SK-N-MC (cell line): ENCODE data around the gene PPP2R2B.

ENCODE experiments used
- DNase-seq: peaks from one replicate; pipeline ENCODE4 v3.0.0-alpha.2; 2011; ENCODE audit warnings: low read depth, low spot score
- H3K27ac ChIP-seq: fragments of 200-600 bp; sonication (generic); 2 replicates; pipeline ENCODE4 v1.5.1; 2016; ENCODE audit warnings: mixed run types
- H3K36me3 ChIP-seq: fragments of 200-600 bp; sonication (generic); 2 replicates; pipeline ENCODE4 v1.6.1; 2017; ENCODE audit warnings: antibody characterized with exemption, low read length, mixed read lengths; ENCODE audit not compliant: insufficient read depth
- H3K4me3 ChIP-seq: fragments of 200-600 bp; sonication (generic); 2 replicates; pipeline ENCODE4 v1.5.1; 2016
- H3K9ac ChIP-seq: fragments of 200-600 bp; sonication (generic); 2 replicates; pipeline ENCODE4 v1.8.0; 2017; ENCODE audit warnings: mixed run types, mixed read lengths; ENCODE audit not compliant: insufficient read length
- H3K9me3 ChIP-seq: fragments of 200-600 bp; sonication (generic); 2 replicates; pipeline ENCODE4 v1.6.1; 2017; ENCODE audit warnings: low read depth, mild to moderate bottlenecking, antibody characterized with exemption, low read length, moderate library complexity, mixed read lengths
- EZH2 ChIP-seq: fragments of 200-600 bp; sonication (generic); IDR thresholded peaks from one replicate; pipeline ENCODE4 v1.6.1; 2017; ENCODE audit warnings: antibody characterized with exemption
- FOXP2 ChIP-seq: optimal IDR thresholded peaks from 2 replicates; pipeline ENCODE3; 2011; ENCODE audit warnings: mild to moderate bottlenecking, moderate library complexity; ENCODE audit not compliant: insufficient read depth; ENCODE audit errors: extremely low read length, control extremely low read depth
- POLR2AphosphoS5 ChIP-seq: IDR thresholded peaks from 2 replicates; pipeline ENCODE4 v1.6.1; 2012; ENCODE audit warnings: mild to moderate bottlenecking, low read depth, low read length, borderline replicate concordance

Gene PPP2R2B

DNA sequence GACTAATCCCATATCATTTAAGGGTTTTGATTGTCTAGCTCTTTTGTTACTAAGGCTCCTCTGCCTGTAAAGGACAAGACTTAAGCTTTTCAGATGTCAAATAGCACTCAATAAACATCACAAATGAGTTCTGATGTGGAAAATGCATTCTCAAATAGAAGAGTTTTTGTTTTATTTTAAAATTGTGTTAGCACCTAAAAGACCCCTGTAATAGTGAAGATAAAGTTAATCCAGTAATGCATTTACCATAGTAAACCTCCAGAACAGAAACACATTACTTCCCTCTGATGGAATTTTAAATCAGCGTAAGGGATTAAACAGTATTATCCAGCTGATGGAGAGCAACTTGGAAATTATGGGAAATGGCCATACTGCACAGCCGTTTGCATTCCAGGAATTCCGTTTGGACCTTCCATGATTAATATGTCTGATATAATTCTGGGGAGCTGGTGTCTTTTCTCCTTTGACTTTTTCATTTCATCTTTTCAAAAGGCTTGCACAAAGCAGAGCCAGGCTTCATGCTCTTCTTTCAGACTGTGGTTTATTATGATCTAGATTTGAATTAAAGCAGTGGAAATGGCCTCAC, 105.6 kb downstream of the PPP2R2B start:
- H3K4me3 ChIP-seq, result no peak overlapping the region
- no peaks in the 10 kb centered on the region for H3K36me3 ChIP-seq
- H3K9me3 ChIP-seq, result no peaks in the 10 kb centered on the region
- H3K27ac ChIP-seq, result no peak overlapping the region
- H3K9ac ChIP-seq, result no peak overlapping the region
- DNase-seq, result no peak
- TF ChIP-seq FOXP2 (no peak), POLR2AphosphoS5 (no peak), EZH2 (no peak)

DNA sequence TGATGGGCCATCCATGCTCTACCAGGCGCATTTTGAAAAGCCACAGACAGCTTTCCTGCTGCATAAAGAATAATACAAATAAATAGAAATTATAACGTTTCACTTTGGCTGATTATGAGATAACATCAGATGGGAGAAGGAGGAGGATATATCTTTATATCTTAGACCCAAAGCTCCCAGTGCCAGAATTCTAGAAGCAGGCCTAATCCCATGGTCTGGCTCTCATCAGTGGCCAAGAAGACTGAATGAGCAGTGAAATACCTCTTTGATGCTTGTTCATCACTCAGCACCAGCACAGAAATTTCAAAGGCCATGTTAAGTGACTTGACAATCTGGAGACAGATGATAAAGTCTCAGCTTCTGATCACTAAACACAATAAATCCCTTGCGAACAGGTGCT, 107.6 kb downstream of the PPP2R2B start:
- H3K4me3 ChIP-seq, result no peak overlapping the region
- no peaks in the 10 kb centered on the region for H3K36me3 ChIP-seq
- no peak for DNase-seq
- no peaks in the 10 kb centered on the region for H3K9me3 ChIP-seq
- no peak for TF ChIP-seq EZH2
- no peak for TF ChIP-seq POLR2AphosphoS5
- TF ChIP-seq FOXP2, result no peak
- H3K9ac ChIP-seq, result no peak overlapping the region
- no peak overlapping the region for H3K27ac ChIP-seq

DNA sequence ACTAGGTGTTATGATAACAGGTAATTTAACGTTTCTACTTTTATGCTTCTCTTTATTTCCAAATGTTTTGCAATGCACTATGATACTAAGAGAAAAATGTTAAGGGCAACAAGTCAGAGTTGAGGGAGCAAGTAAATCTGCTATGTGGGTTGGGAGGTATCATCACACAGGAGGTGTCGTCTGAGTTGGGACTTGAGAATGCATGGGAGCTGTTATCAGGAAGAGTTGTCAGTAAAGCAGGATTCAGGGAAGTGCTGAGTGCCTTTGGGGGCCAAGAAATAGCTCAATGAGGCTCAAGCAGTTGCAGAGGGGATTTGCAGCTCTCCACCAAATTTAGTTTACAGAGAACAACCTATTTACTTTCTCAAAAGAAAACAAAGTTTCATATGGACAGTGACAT, 108.0 kb downstream of the PPP2R2B start:
- Histone ChIP-seq H3K4me3 (no peak overlapping the region), H3K9ac (no peak overlapping the region), H3K27ac (no peak overlapping the region), H3K9me3 (no peaks in the 10 kb centered on the region), H3K36me3 (no peaks in the 10 kb centered on the region)
- no peak for DNase-seq
- TF ChIP-seq POLR2AphosphoS5 (no peak), FOXP2 (no peak), EZH2 (no peak)

DNA sequence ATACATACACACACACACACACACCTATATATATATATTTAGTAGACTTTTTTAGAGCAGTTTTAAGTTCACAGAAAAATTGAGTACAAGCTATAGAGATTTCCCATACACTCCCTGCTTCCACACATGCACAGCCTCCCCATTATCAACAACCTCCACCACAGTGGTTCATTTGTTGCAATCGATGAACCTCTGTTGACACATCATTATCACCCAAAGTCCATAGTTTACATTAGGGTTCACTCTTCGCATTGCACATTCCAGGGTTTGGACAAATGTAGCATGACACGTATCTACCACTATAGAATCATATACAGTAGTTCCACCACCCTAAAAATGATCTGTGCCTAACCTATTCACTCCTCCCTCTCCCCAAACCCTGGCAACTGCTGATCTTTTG, 111.0 kb downstream of the PPP2R2B start:
- Histone ChIP-seq H3K4me3 (no peak overlapping the region), H3K9ac (no peak overlapping the region), H3K27ac (no peak overlapping the region), H3K9me3 (no peaks in the 10 kb centered on the region), H3K36me3 (no peaks in the 10 kb centered on the region)
- DNase-seq, result no peak
- TF ChIP-seq POLR2AphosphoS5 (no peak), EZH2 (no peak), FOXP2 (no peak)

DNA sequence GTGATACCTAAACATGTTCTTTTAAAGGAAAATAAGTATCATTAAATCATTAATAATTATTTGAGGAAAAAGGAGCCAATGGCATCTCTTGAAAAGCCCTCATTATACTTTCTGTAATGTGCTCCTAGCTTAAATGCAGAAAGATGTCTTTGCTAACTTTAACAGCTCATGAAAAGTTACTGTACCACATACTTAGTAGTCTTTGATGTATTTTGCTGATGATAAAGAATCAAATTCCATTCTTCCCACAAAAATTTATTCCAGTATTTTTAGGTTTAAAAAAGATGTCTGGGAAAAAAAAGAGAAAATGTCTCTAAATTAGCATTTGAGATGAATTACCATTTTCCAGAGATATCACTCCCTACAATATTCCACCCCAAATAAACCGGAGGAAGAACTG, 112.5 kb downstream of the PPP2R2B start:
- no peak for TF ChIP-seq POLR2AphosphoS5
- TF ChIP-seq EZH2, result no peak
- no peak for TF ChIP-seq FOXP2
- H3K4me3 ChIP-seq, result no peak overlapping the region
- H3K9me3 ChIP-seq, result no peaks in the 10 kb centered on the region
- no peak overlapping the region for H3K27ac ChIP-seq
- no peak overlapping the region for H3K9ac ChIP-seq
- no peaks in the 10 kb centered on the region for H3K36me3 ChIP-seq
- no peak for DNase-seq

DNA sequence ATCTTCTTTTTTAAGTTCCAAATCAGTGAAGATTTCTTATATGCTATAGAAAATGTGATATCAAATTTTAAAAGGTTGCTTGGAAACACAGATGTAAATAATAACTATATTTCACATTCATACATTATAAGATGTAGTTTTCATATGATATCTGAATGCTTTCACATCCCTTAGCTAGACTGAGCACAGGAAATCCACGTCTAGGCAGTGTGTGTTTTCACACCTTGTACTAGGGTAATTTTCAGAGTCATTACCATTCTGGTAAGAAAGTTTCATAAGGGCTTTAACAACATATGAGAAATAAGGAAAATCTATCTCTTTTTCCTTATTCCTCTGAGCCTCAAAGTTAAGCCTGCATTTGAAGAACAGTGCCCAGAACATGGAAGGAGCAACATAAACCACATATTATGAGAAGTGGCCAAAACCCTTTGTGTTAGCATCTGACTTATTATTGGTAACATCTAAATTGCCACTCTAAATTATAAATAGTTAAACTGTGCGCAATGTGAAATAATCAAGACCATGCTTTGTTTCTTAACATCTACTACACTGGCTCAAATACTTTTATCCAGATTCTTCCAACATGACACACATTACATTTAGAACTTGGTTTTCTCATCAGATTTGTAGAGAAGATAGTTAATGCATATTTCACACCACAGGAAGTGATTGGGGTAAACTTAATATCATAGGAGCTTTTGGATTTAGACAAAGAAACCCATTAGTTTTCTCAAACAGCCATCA, 113.3 kb downstream of the PPP2R2B start:
- no peak overlapping the region for H3K9ac ChIP-seq
- H3K9me3 ChIP-seq, result no peaks in the 10 kb centered on the region
- no peak overlapping the region for H3K4me3 ChIP-seq
- TF ChIP-seq FOXP2, result no peak
- no peaks in the 10 kb centered on the region for H3K36me3 ChIP-seq
- no peak overlapping the region for H3K27ac ChIP-seq
- DNase-seq, result no peak

DNA sequence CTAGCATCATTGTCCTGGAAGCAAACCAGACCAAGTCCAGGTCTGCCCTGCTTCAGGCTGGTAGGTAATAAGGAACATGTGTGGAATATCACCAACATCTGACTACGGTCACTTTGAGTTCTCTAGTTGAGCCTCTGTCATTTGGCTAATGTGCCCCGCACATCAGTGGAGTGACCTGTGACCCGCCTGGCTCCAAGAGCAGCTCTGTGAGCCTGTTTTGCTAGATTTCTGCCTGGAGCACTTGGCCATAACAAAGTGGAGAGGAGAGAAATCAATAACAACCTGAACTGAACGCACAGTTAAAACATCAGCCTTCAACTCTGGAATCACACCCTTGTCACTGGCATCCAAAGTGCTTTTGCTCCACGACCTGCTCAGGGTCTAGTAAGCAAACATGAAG, 115.7 kb downstream of the PPP2R2B start:
- H3K4me3 ChIP-seq, result no peak overlapping the region
- TF ChIP-seq POLR2AphosphoS5 (no peak), FOXP2 (no peak), EZH2 (no peak)
- H3K9ac ChIP-seq, result no peak overlapping the region
- H3K9me3 ChIP-seq, result no peaks in the 10 kb centered on the region
- H3K36me3 ChIP-seq, result no peaks in the 10 kb centered on the region
- no peak overlapping the region for H3K27ac ChIP-seq
- no peak for DNase-seq

DNA sequence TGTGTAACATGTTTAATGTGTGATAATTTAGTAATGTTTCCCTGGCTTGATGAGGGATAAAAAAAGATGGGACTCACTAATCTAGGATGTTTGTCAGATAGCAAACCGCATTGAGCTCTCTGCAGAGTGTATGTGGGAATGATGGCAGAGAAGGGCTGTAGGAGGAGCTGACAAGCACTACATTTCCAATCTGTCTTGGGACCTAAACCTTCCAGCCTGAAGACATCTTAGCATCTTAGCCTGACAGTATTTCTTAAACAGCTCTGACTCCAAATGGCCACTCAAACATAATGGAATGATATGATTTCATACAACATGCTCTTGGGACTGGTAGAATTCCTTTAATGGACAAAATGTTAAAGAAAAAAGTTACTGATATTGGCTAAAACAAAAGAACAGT, 116.7 kb downstream of the PPP2R2B start:
- no peak overlapping the region for H3K9ac ChIP-seq
- H3K27ac ChIP-seq, result no peak overlapping the region
- TF ChIP-seq POLR2AphosphoS5, result no peak
- TF ChIP-seq FOXP2, result no peak
- TF ChIP-seq EZH2, result no peak
- H3K4me3 ChIP-seq, result no peak overlapping the region
- H3K36me3 ChIP-seq, result no peaks in the 10 kb centered on the region
- H3K9me3 ChIP-seq, result no peaks in the 10 kb centered on the region
- no peak for DNase-seq

DNA sequence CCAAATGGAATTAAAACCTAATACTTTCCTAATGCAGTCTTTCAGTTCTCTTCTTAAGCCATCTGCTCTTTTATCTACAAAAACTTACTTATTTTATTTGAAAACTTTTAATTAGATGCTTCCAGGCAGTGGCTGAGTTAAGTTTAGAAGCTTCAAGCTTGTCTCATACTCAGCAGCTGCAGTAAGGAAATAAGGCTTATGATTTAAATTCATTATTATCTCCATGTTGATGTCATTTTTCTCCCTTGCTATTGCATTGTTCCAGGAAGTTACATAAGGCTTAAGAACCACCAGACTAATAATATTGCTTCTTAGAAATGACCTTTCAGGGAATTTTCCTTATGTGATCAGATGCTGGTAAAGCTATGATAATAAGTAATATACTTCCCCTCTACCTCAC, 119.6 kb downstream of the PPP2R2B start:
- Histone ChIP-seq H3K9ac (no peak overlapping the region), H3K27ac (no peak overlapping the region), H3K4me3 (no peak overlapping the region), H3K9me3 (no peaks in the 10 kb centered on the region), H3K36me3 (no peaks in the 10 kb centered on the region)
- TF ChIP-seq EZH2 (no peak), FOXP2 (no peak), POLR2AphosphoS5 (no peak)
- DNase-seq, result no peak
